ENCODE data around the gene HNRNPH1.
A peak's percentile ranks its signal among the peaks of the same experiment; 100 is the strongest.
"Not testable (repeated sequence)": the region's sequence is repeated elsewhere in the genome, so short reads cannot be mapped to it uniquely, and the experiment has no call there.

The HNRNPH1 gene, protein sequence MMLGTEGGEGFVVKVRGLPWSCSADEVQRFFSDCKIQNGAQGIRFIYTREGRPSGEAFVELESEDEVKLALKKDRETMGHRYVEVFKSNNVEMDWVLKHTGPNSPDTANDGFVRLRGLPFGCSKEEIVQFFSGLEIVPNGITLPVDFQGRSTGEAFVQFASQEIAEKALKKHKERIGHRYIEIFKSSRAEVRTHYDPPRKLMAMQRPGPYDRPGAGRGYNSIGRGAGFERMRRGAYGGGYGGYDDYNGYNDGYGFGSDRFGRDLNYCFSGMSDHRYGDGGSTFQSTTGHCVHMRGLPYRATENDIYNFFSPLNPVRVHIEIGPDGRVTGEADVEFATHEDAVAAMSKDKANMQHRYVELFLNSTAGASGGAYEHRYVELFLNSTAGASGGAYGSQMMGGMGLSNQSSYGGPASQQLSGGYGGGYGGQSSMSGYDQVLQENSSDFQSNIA

DNA sequence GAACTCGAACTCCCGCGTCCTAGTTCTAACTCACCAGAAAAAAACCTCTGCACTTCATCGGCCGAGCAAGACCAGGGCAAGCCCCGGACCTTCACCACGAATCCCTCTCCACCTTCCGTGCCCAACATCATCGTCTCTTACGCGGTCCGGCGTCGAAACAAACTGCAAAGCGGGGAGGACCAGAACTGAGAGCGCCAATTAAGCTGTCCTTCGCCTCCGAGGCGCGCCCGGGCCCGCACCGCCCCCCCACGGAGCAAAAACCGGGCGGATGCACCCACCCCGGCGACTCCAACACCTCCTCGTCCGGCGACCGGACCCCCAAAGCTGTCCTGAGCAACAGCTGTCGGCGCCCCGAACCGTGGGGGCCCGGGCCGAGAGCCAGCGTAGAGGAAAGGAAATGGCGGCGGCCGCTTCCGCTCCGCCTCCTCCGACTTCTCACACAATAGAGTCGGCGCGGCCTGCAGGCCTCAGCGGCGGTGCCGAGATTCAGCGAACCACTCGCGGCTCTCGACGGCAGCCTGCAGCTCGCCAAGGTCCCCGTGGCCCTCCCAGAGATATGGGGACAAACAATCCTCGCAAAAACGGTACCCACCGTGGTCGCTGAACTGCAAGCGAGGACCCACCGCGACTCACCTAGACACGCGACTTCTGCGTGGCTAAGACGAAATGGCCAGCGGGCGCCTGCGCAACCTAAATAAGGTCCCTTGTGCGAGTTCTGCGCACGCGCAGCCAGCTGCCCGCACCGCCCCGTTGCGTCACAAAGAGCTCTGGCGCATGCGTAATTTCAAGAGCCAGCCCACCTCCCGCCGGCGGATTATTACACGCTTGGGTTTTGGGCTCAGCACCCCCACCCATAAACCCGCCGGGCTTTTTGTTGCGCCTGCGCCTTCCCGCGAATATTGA lies at the start of gene HNRNPH1:
HNRNPH1 (minus strand) TSS at position 669 of the 903 bp plus-strand sequence; CDS start at position 131, 538 bp downstream.
- Mint-ChIP-seq H3K9me3 (no peaks in the 10 kb centered on the region), H3K4me3 (peak within 1 kb of the TSS; percentile 97), H3K4me1 (peaks cover 57% of the 10 kb centered on the region), H3K27me3 (no peaks in the 10 kb centered on the region), H3K36me3 (ENCODE audit: insufficient read depth) (peaks cover 60% of the 10 kb centered on the region), H3K27ac (ENCODE audit: low read depth) (peak within 1 kb of the TSS; percentile 100)
- DNase-seq (ENCODE audit: low spot score in 2 of 2) (peak; percentile 98 to 99), ATAC-seq (replicated peaks; ENCODE audit: extremely low read depth, poor library complexity, severe bottlenecking) (peak; percentile 71)

- Mint-ChIP-seq H3K9me3 (no peaks in the 10 kb centered on the region), H3K36me3 (ENCODE audit: insufficient read depth) (no peaks in the 10 kb centered on the region), H3K4me3 (no peak overlapping the region), H3K27ac (ENCODE audit: low read depth) (no peak overlapping the region), H3K27me3 (no peaks in the 10 kb centered on the region), H3K4me1 (no peaks in the 10 kb centered on the region)
- peak; percentile 16 to 30 for DNase-seq (ENCODE audit: low spot score in 2 of 2)
- ATAC-seq (replicated peaks; ENCODE audit: extremely low read depth, poor library complexity, severe bottlenecking), result peak; percentile 36
Observed at GRCh38 chr5:179668391-179668790, 44.9 kb upstream of the HNRNPH1 start.

DNA sequence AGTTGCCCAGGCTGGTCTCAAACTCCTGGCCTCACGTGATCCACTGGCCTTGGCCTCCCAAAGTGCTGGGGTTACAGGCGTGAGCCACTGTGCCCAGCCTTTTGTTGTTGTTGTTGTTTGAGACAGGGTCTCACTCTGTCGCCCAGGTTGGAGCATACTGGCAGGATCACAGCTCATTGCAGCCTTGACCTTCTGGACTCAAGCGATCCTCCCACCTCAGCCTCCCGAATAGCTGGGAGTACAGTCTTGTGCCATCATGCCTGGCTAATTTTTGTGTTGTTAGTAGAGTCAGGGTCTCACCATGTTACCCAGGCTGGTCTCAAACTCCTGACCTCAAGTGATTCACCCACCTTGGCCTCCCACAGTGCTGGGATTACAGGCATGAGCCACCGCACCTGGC lies 38.2 kb upstream of the HNRNPH1 start:
- ATAC-seq (replicated peaks; ENCODE audit: extremely low read depth, poor library complexity, severe bottlenecking); H3K4me1 Mint-ChIP-seq; H3K27me3 Mint-ChIP-seq; H3K36me3 Mint-ChIP-seq (ENCODE audit: insufficient read depth); DNase-seq (ENCODE audit: low spot score in 2 of 2); H3K4me3 Mint-ChIP-seq; H3K9me3 Mint-ChIP-seq; H3K27ac Mint-ChIP-seq (ENCODE audit: low read depth): not testable (repeated sequence)

DNA sequence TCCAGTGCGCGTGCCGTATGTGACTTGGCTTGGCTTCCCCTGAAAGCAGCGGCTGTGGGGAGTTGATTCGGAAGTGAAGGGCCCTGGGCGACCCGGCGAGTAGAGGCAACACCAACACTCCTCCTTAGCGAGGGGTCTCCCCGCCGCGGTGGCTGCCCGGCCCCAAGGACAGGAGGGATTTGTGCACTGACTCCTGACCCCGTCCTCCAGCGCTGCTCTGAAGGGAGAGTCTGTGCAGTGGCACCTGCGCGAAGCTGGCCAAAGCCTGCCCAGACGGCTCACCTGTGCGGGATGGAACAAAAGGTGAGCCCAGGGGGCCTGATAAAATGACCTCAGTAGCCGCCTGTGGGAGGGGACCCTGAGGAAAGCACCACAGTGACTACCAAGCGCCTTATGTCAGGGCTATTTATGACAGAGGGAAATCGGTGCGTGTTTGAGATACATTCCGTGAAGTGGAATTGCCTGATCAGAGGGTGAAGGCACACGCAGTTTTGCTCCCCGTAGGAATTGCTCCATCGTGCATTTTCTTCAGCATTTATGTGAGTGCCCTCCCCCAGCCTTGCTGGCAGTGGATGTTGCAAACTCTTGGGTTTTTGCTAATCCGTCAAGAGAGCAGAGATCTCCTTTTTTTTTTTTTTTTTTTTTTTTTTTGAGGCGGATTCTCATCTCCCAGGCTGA lies 34.8 kb upstream of the HNRNPH1 start:
- DNase-seq (ENCODE audit: low spot score in 2 of 2); H3K36me3 Mint-ChIP-seq (ENCODE audit: insufficient read depth); H3K27me3 Mint-ChIP-seq; H3K27ac Mint-ChIP-seq (ENCODE audit: low read depth); H3K9me3 Mint-ChIP-seq; H3K4me1 Mint-ChIP-seq: not testable (repeated sequence)
- H3K4me3 Mint-ChIP-seq, result peak overlapping the region; percentile 55
- ATAC-seq (replicated peaks; ENCODE audit: extremely low read depth, poor library complexity, severe bottlenecking), result peak; percentile 75

DNA sequence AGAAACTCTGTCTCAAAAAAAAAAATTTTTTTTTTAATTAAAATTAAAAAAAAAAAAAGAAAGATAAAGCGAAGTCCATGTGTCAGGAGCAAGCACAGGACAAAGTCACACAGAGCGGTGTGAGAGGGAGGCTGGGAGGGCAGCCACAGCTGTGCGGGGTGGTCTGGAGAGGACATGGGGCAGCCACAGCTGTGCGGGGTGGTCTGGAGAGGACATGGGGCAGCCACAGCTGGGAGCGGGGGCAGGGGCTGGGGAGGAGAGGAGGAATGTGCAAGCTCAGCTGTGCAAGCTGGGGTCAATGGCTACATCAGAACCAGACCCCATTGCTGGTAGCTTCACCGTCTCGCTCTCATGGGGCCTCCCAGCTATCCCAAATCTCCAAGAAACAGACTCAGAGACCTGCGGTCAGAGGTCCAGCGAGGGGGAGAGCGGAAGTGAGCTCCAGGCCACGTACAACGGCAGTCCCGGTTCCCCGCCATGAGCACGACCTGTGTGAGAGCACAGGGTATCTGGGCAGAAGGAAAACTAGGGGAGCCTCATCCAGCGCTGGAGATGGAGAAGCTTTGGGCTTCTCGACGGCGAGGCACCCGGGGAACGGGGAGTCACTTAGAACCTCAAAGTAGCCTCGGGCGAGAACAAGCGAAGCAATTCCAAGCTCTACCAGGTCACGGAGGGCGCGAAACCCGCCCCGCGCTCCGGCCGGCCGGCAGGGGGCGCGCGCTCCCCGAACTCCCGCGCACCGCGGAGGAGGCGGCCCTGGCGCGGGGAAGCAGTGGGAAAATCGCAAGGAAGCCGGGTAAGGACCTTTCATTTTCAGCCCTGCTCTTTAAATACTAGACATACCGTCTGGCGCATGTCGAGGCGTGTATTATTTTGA lies 34.1 kb upstream of the HNRNPH1 start:
- H3K27me3 Mint-ChIP-seq; H3K36me3 Mint-ChIP-seq (ENCODE audit: insufficient read depth); DNase-seq (ENCODE audit: low spot score in 2 of 2); H3K9me3 Mint-ChIP-seq; H3K4me1 Mint-ChIP-seq; H3K27ac Mint-ChIP-seq (ENCODE audit: low read depth); H3K4me3 Mint-ChIP-seq: not testable (repeated sequence)
- ATAC-seq (replicated peaks; ENCODE audit: extremely low read depth, poor library complexity, severe bottlenecking), result peak; percentile 96

DNA sequence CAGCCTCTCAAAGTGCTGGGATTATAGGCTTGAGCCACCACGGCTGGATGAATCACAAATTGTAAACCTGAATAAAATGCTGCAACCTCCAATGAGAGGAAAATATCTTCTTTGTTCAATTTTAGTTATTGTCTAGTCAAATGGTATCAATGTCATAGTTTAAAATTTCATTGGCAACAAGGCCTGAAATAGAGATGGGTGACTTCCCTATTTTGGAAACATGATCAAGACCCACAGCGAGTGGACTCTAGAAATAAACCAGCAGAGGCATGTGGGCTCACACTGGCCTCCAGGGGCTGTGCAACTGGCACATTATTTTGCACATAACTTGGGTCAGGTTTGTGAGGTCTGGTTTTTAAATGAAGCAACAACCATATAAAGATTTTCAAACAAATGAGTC lies 29.7 kb upstream of the HNRNPH1 start:
- not testable (repeated sequence) for H3K4me1 Mint-ChIP-seq; ATAC-seq (replicated peaks; ENCODE audit: extremely low read depth, poor library complexity, severe bottlenecking); H3K4me3 Mint-ChIP-seq; H3K27me3 Mint-ChIP-seq; H3K9me3 Mint-ChIP-seq; H3K27ac Mint-ChIP-seq (ENCODE audit: low read depth); DNase-seq (ENCODE audit: low spot score in 2 of 2); H3K36me3 Mint-ChIP-seq (ENCODE audit: insufficient read depth)

DNA sequence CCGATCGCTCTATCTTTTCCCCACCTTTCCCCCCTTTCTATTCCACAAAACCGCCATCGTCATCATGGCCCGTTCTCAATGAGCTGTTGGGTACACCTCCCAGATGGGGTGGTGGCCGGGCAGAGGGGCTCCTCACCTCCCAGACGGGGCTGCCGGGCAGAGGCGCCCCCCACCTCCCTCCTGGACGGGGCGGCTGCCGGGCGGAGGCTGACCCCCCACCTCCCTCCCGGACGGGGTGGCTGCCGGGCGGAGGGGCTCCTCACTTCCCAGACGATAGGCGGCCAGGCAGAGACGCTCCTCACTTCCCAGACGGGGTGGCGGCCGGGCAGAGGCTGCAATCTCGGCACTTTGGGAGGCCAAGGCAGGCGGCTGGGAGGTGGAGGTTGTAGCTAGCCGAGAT lies 26.8 kb upstream of the HNRNPH1 start:
- H3K9me3 Mint-ChIP-seq; H3K36me3 Mint-ChIP-seq (ENCODE audit: insufficient read depth); H3K27ac Mint-ChIP-seq (ENCODE audit: low read depth); H3K4me3 Mint-ChIP-seq; H3K4me1 Mint-ChIP-seq; H3K27me3 Mint-ChIP-seq; DNase-seq (ENCODE audit: low spot score in 2 of 2); ATAC-seq (replicated peaks; ENCODE audit: extremely low read depth, poor library complexity, severe bottlenecking): not testable (repeated sequence)

DNA sequence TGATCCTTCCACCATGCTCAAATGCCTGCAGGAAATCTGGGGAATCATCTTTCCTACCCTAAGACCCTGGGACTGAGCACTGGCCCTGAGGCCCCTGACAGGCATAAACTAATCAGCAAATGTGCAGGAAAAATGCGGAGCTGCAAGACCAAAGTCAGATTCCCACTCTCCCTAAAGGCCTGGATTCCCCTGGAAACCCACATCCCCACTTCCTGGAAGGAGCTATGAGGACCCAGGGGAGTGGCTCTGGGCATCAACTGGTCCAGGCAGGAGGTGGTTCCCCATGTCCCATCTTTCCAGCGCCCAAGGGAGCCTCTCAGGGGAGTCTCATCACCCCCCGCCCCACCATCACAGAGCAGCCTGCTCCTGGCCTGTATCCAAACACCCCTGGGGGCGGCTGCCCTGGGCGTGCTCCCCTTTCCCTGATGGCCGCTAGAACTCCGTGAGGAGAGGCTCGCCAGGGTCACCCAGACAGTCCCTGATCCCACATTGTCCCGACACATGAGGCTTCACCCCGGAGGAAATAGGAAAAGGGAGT lies 25.8 kb upstream of the HNRNPH1 start:
- H3K36me3 Mint-ChIP-seq (ENCODE audit: insufficient read depth); H3K4me1 Mint-ChIP-seq; H3K4me3 Mint-ChIP-seq; ATAC-seq (replicated peaks; ENCODE audit: extremely low read depth, poor library complexity, severe bottlenecking); H3K27ac Mint-ChIP-seq (ENCODE audit: low read depth); H3K27me3 Mint-ChIP-seq; DNase-seq (ENCODE audit: low spot score in 2 of 2); H3K9me3 Mint-ChIP-seq: not testable (repeated sequence)

- no peak overlapping the region for H3K4me3 Mint-ChIP-seq
- ATAC-seq (replicated peaks; ENCODE audit: extremely low read depth, poor library complexity, severe bottlenecking) (no peak), DNase-seq (ENCODE audit: low spot score in 2 of 2) (no peak)
- no peaks in the 10 kb centered on the region for H3K27me3 Mint-ChIP-seq
- no peaks in the 10 kb centered on the region for H3K36me3 Mint-ChIP-seq (ENCODE audit: insufficient read depth)
- H3K27ac Mint-ChIP-seq (ENCODE audit: low read depth), result no peak overlapping the region
- no peaks in the 10 kb centered on the region for H3K9me3 Mint-ChIP-seq
- H3K4me1 Mint-ChIP-seq, result no peaks in the 10 kb centered on the region
Observed at GRCh38 chr5:179648410-179648809, 24.9 kb upstream of the HNRNPH1 start.

GRCh38 chr5:179644766-179645165 lies 21.3 kb upstream of the HNRNPH1 start:
- ATAC-seq (replicated peaks; ENCODE audit: extremely low read depth, poor library complexity, severe bottlenecking); H3K27ac Mint-ChIP-seq (ENCODE audit: low read depth); H3K36me3 Mint-ChIP-seq (ENCODE audit: insufficient read depth); H3K4me3 Mint-ChIP-seq; DNase-seq (ENCODE audit: low spot score in 2 of 2); H3K9me3 Mint-ChIP-seq; H3K27me3 Mint-ChIP-seq; H3K4me1 Mint-ChIP-seq: not testable (repeated sequence)

- not testable (repeated sequence) for DNase-seq (ENCODE audit: low spot score in 2 of 2); H3K36me3 Mint-ChIP-seq (ENCODE audit: insufficient read depth); H3K4me1 Mint-ChIP-seq; H3K4me3 Mint-ChIP-seq; ATAC-seq (replicated peaks; ENCODE audit: extremely low read depth, poor library complexity, severe bottlenecking); H3K9me3 Mint-ChIP-seq; H3K27ac Mint-ChIP-seq (ENCODE audit: low read depth); H3K27me3 Mint-ChIP-seq
Observed at GRCh38 chr5:179643141-179643920, 19.9 kb upstream of the HNRNPH1 start.
